Measurements from ENCODE around the gene TMEM116.
A peak's percentile ranks its signal among the peaks of the same experiment; 100 is the strongest.
"Not testable (repeated sequence)": the region's sequence is repeated elsewhere in the genome, so short reads cannot be mapped to it uniquely, and the experiment has no call there.

The TMEM116 gene

DNA sequence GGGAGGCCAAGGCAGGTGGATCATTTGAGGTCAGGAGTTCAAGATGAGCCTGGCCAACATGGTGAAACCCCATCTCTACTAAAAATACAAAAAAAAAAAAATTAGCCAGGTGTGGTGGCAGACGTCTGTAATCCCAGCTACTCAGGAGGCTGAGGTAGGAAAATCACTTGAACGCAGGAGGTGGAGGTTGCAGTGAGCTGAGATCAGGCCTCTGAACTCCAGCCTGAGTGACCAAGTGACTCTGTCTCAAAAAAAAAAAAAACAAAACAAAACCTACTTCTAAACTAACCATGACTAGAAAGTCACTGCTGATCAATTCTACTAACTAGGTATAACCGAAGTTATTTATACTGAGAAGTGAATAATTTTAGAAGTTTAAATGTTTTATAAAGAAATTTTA is 3.4 kb downstream of the TMEM116 start:
- not testable (repeated sequence) for DNase-seq (ENCODE audit: low read depth)

DNA sequence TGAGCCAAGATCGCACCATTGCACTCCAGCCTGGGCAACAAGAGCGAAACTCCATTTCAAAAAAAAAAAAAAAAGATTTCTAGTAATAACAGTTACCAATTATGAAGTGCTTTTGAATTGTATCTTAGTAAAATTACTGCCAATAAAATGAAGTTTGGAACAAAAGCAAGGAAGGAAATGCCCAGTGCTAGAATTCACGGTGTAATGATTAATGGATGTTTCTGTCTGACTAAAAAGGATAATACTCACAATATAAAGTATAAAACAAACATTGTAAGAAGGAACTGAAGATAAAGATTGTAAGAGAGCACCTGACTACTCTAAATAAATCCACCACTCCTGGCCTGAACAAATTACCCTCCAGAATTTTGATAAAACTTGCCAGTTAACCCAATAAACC is 4.0 kb downstream of the TMEM116 start:
- no peak for DNase-seq (ENCODE audit: low read depth)

DNA sequence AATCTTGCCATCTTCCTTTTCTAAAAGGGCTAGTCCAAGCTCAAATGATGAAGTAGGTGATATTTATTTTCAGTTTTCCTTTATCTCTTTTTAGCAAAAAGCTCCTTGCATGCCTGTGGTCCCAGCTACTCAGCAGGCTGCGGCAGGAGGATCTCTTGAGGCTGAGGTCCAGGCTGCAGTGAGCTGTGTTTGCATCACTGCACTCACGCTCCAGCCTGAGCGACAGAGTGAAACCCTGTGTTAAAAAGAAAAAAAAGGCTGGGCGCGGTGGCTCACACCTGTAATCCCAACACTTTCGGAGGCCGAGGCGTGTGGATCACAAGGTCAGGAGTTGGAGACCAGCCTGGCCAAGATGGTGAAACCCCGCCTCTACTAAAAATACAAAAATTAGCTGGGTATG is 5.0 kb downstream of the TMEM116 start:
- DNase-seq (ENCODE audit: low read depth) = no peak

DNA sequence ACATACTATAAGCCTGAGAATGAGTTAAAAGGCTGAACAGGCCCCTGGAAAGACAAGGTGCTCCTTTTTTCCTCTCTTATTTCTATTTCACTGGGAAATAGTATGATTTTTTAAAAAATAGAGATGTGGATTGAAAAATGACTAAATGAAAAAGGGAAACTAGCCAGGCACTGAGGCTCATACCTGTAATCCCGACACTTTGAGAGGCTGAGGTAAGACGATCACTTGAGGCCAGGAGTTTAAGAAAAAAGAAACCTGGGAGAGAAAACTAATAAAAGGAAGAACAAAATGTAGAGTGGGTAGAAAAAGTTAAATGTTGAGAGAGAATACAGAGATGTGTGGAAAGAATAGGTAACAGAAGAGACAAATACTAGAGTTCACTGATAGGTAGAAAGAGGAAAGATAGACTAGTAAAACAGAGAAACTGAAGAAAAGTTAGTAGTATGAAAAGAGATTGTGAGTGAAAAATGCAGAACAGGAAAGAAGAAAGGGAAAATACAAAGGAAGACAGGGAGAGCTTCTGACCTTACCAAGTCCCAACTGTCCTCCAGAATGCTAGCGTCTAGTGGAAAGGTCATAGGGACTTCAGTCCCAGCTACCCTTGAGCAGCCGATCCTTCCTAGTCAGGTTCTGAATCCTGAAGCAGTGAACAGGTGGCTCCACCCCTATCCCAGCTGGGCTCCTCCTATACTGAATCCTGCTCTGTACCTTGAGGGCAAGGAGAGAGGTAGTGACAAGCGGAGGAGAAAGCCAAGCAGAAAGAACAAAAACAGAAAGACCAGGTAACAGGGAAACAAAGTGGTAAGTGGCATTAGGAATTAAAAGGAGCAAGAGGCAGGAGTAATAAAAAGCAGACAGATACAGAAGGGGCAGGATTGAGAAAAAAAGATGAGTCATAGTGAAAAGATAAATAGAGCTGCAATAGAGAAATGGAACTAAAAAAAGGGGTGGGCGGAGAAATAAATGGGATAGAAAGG is 7.3 kb downstream of the TMEM116 start:
- DNase-seq (ENCODE audit: low read depth) = peak; percentile 29

DNA sequence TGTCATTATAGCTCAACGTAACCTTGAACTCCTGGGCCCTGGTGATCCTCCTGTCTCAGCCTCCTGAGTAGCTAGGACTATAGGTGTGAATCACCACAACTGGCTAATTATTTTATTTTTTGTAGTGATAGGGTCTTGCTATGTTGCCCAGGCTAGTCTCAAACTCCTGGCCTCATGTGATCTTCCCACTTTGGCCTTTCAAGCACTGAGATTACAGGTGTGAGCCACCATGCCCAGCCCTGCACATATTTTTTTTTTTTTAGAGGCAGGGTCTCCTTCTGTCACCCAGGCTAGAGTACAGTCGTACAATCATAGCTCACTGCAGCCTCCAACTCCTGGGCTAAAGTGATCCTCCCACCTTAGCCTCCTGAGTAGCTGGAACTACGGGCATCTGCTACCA is 8.9 kb downstream of the TMEM116 start:
- DNase-seq (ENCODE audit: low read depth) = no peak

DNA sequence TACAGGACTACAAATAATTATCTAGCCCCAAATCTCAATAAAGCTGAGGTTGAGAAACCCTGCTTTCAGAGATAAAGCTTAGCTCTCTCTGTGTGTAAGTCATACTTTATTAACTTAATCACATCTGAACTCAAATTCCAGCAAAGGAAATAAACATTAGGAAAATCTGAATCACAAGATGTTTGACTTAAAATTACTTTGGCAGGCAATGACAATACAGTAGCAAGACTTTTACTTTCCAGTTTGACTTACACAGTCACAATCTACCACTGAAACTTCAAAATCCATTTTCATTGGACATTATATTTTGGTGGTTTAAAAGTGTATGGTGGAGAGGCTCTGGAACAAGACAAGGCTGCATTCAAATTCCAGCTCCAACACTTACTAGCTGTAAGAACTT is 11.4 kb downstream of the TMEM116 start:
- no peak for DNase-seq (ENCODE audit: low read depth)

DNA sequence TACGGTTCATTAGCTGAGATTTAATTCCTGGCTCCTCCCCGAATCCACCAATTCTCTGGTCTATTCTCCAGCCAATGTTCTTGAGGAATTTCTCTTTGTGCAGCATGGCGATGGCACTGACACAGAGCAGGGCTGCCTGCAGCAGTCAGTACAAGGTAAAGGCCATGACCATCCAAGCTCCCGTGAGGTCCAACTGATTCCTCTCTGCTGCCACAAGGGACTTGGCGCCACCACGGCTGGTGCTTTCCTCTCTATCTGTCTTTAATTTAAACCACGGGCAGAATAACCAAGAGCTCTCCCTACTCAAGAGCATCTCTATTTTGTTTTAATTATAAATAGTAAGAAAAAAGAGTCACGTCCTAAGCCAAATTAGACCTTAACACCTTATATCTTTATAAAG is 12.1 kb downstream of the TMEM116 start:
- DNase-seq (ENCODE audit: low read depth) = no peak

DNA sequence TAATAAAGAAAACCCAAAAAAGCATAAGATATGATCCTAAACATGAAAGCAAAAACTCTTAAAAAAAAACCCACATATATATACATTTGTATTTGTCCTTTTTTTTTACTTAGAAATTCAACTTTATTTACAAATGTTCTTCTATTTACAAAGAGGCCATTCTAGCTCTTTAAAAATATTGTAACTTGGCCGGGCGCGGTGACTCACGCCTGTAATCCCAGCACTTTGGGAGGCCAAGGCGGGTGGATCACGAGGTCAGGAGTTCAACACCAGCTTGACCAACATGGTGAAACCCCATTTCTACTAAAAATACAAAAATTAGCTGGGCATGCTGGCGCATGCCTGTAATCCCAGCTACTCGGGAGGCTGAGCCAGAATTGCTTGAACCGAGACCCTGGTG is 13.8 kb downstream of the TMEM116 start:
- DNase-seq (ENCODE audit: low read depth) = not testable (repeated sequence)

DNA sequence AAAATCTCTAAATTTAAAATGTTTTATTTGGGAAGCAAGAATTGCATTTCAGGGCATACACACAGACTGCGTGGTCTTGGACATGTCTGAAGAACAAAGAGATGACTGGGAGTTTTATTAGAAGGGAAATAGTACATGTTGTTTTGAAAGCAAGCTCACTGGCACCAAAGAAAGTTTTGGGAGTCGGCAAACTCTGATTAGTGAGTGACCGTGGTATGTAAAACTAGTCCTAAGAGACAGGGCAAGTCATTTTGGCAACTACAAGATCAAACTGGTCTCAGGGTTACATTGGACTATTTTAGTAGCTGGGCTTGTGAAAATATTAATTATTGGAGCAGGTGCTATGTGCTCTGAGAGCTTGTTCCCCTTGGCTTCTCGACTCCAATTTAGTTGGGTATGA is 14.9 kb downstream of the TMEM116 start:
- no peak for DNase-seq (ENCODE audit: low read depth)

DNA sequence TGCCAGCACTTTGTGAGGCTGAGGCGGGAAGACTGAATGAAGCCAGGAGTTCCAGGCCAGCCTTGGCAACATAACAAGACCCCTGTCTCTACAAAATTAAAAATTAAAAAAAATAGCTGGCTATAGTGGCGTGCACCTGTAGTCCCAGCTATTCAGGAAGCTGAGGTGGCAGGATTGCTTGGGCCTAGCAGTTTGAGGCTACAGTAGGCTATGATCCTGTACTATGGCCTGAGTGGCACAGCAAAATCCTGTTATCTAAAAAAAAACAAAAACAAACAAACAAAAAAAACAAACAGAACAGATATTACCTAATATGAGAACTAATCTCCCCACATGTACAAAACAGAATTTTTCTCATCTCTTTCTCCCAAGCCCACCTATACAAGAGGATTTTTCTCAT is 15.7 kb downstream of the TMEM116 start:
- DNase-seq (ENCODE audit: low read depth) = no peak

DNA sequence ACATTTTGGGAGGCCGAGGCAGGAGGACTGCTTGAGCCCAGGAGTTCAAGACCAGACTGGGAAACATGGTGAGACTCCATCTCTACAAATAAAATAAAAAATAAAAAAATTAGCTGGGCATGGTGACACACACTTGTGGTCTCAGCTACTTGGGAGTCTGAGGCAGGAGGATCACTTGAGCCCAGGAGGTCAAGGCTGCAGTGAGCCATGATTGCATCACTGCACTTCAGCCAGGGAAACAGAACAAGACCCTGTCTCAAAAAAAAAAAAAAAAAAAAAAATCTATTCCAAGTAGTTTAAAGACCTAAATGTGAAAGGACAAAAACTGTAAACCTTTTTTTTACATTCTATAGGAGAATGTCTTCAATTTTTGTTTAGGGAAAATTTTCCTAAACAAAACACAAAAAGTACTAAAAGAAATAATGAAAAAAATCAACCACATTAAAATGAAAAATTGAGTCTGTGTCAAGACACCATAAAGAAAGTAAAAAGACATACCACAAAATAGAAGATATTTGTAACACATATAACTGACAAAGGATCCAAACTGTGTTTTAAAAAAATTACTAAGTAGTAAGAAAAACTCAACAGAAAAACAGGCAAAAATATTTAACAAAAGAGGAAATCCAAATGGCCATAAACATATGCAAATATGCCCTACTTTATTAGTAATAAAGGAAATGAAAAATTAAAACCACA is 17.0 kb downstream of the TMEM116 start:
- no peak for DNase-seq (ENCODE audit: low read depth)

DNA sequence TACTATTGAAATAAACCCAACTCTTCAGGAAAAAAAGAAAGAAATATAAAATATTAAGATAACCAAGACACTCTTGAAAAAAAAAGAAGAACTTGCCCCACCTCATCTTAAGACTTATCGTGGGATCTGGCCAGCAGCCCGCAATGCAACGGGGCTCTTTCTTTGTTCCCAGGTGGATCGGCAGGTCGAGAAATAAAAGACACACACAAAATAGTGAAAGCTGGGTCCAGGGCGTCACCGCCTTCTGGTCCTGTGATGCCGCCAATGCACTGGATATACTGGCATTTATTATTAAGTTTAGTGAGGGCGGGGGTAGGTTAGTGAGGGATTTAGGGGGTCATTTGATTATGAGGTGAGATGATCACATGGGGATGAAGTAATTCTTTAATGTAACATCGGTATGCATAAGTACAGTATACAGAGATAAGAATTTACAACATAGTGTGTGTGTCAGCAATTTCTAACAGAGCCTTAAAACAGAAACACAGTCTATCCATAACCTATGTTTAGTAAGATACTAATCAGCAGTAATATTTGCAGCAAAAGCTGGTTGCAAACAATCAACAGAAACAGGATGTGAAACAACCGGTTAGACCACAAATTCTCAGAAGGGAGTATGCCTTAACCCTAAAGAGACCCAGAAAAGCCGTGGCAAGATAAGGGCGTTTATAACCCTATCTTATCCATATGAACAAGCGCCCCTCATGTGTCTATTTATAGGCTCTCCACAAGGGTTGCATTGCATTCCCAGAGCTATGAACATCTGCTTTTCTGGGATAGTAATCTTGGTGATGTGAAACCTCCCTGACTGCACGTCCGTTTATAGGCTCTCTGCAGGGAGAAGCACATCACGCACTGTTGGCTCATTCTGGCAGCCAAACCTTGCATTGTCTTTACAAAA is 18.5 kb downstream of the TMEM116 start:
- not testable (repeated sequence) for DNase-seq (ENCODE audit: low read depth)

DNA sequence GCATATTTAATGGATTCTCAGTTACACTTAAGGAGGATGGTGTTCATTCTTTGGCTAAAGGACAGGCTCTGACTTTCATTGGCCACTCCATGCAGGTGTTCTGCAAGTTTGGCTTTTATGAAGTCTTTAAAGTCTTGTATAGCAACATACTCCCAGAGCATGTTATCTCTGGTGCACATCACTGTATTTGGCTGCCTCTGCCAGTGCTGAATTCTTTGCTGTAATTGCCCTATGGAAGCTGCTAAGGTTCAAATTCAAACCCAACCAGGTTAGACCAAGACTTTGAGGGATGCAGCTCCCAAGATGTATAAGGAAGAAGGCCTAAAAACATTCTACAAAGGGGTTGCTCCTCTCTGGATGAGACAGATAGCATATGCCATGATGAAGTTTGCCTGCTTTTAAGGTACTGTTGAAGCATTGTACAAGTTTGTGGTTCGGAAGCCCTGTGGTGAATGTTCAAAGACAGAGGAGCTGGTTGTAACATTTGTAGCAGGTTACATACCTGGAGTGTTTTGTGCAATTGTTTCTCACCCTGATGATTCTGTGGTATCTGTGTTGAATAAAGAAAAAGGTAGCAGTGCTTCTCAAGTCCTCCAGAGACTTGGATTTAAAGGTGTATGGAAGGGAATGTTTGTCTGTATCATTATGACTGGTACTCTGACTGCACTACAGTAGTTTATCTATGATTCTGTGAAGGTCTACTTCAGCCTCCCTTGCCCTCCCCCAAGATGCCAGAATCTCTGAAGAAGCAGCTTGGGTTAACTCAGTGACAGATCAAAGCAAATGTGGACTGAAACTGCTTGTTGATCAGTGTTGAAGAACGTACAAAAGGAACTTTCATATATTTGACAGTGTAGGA is 19.4 kb downstream of the TMEM116 start:
- no peak for DNase-seq (ENCODE audit: low read depth)

DNA sequence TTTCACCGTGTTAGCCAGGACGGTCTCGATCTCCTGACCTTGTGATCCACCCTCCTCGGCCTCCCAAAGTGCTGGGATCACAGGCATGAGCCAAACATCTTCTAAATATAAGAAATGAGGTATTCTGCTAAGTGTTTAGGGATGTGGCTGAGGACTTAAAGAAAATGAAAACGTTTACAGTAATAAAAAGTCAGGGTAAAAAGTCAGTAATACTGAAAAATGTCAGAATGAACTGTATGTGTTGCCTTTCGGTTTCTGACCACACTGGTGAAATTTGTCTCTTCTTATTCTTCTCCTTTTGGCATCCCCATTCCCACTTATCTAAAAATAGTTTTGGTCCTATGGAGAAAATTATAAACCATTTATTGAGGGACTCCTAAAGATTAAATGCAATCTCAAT is 20.5 kb downstream of the TMEM116 start:
- no peak for DNase-seq (ENCODE audit: low read depth)

DNA sequence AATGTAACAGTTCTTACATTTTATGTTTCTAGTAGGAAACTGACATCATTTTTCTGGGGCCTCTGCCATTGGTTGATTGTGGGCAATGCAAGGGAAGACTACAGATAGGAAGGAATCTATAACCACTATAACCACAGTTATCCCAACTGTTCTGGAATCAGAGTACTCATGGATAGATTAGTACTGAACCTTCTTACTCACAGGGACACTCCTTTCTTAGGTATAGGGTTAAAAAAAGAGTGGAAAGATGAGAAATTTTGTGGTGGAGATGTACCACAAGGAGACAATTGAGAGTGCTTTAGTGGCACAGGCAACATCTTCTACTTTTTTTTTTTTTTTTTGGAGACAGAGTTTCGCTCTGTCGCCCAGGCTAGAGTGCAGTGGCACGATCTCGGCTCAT is 21.0 kb downstream of the TMEM116 start:
- peak; percentile 26 for DNase-seq (ENCODE audit: low read depth)

DNA sequence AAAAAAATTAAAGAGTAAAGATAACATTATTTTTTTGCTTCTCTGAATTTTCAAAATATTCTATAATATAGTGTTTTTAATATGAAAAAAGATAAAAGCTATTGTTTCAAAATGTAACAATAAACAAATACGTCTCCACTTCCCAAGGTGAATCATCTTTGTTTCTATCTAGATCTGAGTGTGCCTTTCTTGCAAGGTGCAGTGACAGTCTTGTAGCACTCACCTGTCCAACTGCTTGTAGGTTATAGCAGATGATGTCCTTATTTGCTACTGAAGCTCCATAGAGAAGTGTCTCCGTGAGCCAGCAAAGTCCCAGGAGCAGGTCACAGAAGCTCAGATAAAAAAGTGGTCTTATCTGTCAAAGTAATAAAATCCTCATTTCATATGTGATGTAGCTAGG is 21.4 kb downstream of the TMEM116 start:
- DNase-seq (ENCODE audit: low read depth) = no peak

DNA sequence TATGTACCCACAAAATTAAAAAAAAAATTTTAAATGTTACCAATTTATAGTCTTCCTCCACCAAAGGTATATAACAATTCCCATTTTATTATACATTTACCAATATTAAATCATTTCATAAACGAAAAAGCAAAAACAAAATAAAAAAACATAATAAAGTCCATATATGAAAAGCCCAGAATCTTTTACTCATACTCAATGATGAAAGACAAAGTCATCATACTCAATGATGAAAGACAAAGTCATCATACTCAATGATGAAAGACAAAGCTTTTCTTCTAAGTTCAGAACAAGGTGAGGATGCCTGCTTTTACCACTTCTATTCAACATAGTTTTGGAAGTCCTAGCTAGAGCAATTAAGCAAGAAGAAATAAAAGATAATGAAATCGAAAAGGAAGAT is 28.1 kb downstream of the TMEM116 start:
- DNase-seq (ENCODE audit: low read depth) = no peak

DNA sequence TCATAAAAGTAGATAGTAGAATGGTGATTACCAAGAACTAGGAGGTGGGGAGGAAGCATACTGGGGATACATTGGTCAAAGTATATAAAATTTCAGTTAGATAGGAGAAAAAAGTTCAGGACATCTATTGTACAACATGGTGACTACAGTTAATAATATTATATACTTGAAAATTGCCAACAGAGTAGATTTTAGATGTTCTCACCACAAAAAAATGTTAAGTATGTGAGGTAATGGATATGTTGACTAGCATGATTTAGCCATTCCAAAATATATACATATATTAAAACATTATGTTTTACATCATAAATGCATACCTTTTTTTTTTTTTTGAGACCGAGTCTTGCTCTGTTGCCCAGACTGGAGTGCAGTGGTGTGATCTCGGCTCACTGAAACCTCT is 31.0 kb downstream of the TMEM116 start:
- DNase-seq (ENCODE audit: low read depth) = peak; percentile 50

DNA sequence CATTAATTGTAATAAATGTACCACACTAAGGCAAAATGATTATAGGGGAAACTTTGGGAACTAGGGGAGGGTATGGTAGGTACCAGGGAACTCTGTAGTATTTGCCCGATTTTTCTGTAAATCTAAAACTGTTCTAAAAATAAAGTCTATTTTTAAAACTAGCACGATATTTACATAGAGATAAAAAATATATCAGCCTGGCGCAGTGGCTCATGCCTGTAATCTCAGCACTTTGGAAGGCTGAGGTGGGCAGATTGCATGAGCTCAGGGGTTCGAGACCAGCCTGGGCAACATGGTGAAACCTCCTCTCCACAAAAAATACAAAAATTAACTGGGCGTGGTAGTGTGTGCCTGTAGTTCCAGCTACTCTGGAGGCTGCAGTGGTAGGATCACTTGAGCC is 32.4 kb downstream of the TMEM116 start:
- no peak for DNase-seq (ENCODE audit: low read depth)

DNA sequence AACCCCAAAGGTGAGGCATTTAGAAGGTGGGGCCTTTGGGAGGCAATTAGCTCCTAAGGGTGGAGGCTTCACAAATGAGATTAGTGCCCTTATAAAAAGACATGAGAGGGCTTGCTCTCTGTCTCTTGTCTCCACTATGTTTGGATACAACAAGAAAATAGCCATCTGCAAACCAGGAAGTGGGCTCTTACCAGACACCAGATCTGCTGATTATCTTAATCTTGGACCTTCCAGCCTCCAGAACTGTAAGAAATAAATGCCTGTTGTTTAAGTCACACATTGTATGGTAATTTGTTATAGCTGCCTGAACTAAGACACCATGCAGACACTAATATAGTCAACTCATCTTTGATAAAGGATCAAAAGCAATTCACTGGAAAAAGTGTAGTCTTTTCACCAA is 34.4 kb downstream of the TMEM116 start:
- no peak for DNase-seq (ENCODE audit: low read depth)

DNA sequence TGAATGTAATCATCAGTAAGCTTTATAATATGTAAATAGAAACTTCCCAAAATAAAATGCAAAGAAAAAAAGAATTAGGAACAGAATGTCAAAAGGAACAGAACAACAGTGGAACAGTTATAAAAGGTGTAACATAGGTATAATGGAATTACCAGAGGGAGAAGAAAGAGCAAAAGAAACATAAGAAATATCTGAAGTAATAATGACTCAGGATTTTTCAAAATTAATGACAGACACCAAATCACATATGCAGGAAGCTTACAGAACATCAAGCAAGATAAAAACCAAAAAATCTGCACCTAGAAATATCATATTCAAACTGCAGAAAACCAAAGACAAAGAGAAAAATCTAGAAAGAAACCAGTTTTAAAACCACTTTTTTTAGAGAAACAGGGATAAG is 36.1 kb downstream of the TMEM116 start:
- no peak for DNase-seq (ENCODE audit: low read depth)

Data from ELR (cell line).